GM12891 (cell line): ENCODE measurements around the gene FAT1.

ENCODE experiments used
- POLR2A ChIP-seq: IDR thresholded peaks from 2 replicates; pipeline ENCODE4 v1.6.1; 2011; ENCODE audit warnings: low read depth, low read length, control low read depth
- POLR2AphosphoS5 ChIP-seq: IDR thresholded peaks from 2 replicates; pipeline ENCODE4 v1.6.1; 2011; ENCODE audit warnings: low read depth, low read length, control low read depth
- POU2F2 ChIP-seq: IDR thresholded peaks from 2 replicates; pipeline ENCODE4 v1.6.1; 2011; ENCODE audit warnings: low read depth, mild to moderate bottlenecking, control low read depth, low read length, moderate library complexity
- TAF1 ChIP-seq: IDR thresholded peaks from 2 replicates; pipeline ENCODE4 v1.6.1; 2011; ENCODE audit warnings: low read depth, low read length, control low read depth

DNA sequence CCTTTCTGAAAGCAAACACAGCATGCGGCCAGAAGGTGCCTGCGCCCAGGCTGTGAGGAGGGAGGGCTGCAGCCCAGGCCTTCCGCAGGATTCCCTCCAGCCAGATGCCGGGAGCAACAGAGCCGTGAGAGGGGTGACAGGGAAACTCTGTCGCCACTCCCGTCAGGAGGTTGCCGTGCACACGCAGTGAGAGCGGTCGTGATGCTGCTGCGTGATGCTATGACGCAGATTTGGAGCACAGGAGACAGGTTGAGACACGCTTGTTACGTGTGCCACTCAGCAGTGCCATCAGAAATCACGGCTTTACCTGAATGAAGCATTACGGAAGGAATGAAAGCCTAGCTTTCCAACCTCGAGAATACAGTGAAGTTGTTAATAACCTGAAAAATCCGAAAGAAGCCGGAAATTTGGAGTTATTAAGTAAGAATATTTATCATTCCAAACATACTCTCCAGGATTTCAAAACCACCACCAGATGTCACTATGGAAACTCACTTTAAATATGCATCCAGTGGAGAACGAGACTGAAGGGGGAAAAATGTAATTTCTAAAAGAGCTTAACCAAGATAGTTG lies 54.4 kb downstream of the FAT1 start:
- TF ChIP-seq POLR2A = no peak
- no peak for TF ChIP-seq POLR2AphosphoS5
- TF ChIP-seq TAF1 = no peak
- TF ChIP-seq POU2F2 = no peak
